VCaP (cell line): ENCODE data around the gene ALG9.
A peak's percentile ranks its signal among the peaks of the same experiment; 100 is the strongest.
"Not testable (repeated sequence)": the region's sequence is repeated elsewhere in the genome, so short reads cannot be mapped to it uniquely, and the experiment has no call there.

Source experiments
- H3K27ac ChIP-seq: fragments of 450-650 bp; 2 replicates; pipeline ENCODE4 v1.5.1; 2017
- CTCF ChIP-seq: fragments of 450-650 bp; conservative IDR thresholded peaks from 2 replicates; pipeline ENCODE4 v1.5.1; 2017; ENCODE audit warnings: mild to moderate bottlenecking, moderate library complexity

ALG9 gene

GRCh38 chr11:111785076-111785475, 86.3 kb downstream of the ALG9 start:
- no peak for TF ChIP-seq CTCF
- no peak overlapping the region for H3K27ac ChIP-seq

- H3K27ac ChIP-seq = not testable (repeated sequence)
These were observed 87.1 kb downstream of the ALG9 start for GRCh38 chr11:111784311-111784710.

GRCh38 chr11:111782109-111782741, 89.2 kb downstream of the ALG9 start:
- H3K27ac ChIP-seq = peak overlapping the region; percentile 77
- TF ChIP-seq CTCF = no peak

- TF ChIP-seq CTCF = no peak
- no peak overlapping the region for H3K27ac ChIP-seq
These were observed 92.3 kb downstream of the ALG9 start for GRCh38 chr11:111779118-111779517.

- peak overlapping the region; percentile 2; the same call in 1 of the 2 replicates for H3K27ac ChIP-seq
- TF ChIP-seq CTCF = no peak
These were observed 93.3 kb downstream of the ALG9 start for GRCh38 chr11:111778047-111778558.

- peak overlapping the region; percentile 2; the same call in 1 of the 2 replicates for H3K27ac ChIP-seq
- TF ChIP-seq CTCF = peak; percentile 87
These were observed 94.0 kb downstream of the ALG9 start for GRCh38 chr11:111777094-111778046.

- no peak for TF ChIP-seq CTCF
- no peak overlapping the region; the same call in 1 of the 2 replicates for H3K27ac ChIP-seq
These were observed 94.8 kb downstream of the ALG9 start for GRCh38 chr11:111776398-111777093.
